D721Med (cell line): ENCODE measurements around the gene RAD50.

ENCODE experiments used
- DNase-seq: peaks from one replicate; pipeline ENCODE4 v3.0.0; 2011; ENCODE audit warnings: low spot score; ENCODE audit not compliant: insufficient read length
- FAIRE-seq: peaks from 2 replicates; lab custom pipeline; 2011; peaks lifted over from hg19 to GRCh38; lab: Jason Lieb, UNC
- CTCF ChIP-seq: IDR thresholded peaks from 2 replicates; pipeline ENCODE4 v1.5.1; 2012; ENCODE audit warnings: mild to moderate bottlenecking, control low read depth; ENCODE audit not compliant: insufficient read depth; ENCODE audit errors: missing control alignments

Gene RAD50

GRCh38 chr5:132656774-132657355, 100.1 kb downstream of the RAD50 start:
- TF ChIP-seq CTCF, result no peak
- DNase-seq (no peak), FAIRE-seq (no peak)

- no peak for TF ChIP-seq CTCF
- DNase-seq, result no peak
- no peak for FAIRE-seq
Measured at GRCh38 chr5:132657676-132658380, 101.1 kb downstream of the RAD50 start, which contains the start of gene IL13. Gene IL13, plus strand, starts transcription at chr5:132658173. Its CDS starts 14 bp downstream, at chr5:132658187.

GRCh38 chr5:132658381-132659302, 101.9 kb downstream of the RAD50 start:
- FAIRE-seq (no peak), DNase-seq (no peak)
- TF ChIP-seq CTCF, result no peak

- DNase-seq (no peak), FAIRE-seq (no peak)
- TF ChIP-seq CTCF, result no peak
Measured at GRCh38 chr5:132659598-132660493, 103.1 kb downstream of the RAD50 start.

GRCh38 chr5:132661231-132662003, 104.6 kb downstream of the RAD50 start:
- TF ChIP-seq CTCF, result no peak
- FAIRE-seq (no peak), DNase-seq (no peak)

DNA sequence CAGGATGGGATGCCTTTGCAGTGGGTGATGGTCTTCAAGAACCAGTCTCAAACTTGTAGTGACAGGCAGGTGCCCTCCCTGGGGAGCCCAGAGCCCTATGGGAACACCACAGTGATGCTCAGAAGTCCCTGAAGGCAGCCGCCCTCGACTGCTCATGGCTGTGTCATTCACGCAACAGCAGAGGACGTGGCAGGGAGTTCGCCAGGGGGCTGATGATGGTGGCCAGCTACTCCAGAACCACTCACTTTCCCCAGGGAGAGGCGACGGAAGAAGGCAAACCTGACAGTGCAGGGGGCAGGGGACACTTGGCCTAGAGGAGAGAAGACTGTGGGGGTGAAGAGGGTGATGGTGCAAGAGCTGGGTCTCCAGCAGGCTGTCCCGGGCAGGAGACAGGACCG, 105.2 kb downstream of the RAD50 start:
- no peak for DNase-seq
- no peak for TF ChIP-seq CTCF
- FAIRE-seq, result no peak
